ENCODE results near the gene DISP3. TPM values are rescaled to one million over a fixed set of nuclear protein-coding genes. Genes with fewer than 3 reads are reported as not detected.

DISP3 gene
- total RNA-seq, 4 donors from 2014 or later: 0.19 TPM; not detected in 3

- Histone ChIP-seq H3K9me3 (no peaks in the 10 kb centered on the region), H3K4me3 (no peak overlapping the region), H3K36me3 (no peaks in the 10 kb centered on the region), H3K27ac (no peak overlapping the region), H3K27me3 (peaks cover 96% of the 10 kb centered on the region), H3K4me1 (no peaks in the 10 kb centered on the region)
- ATAC-seq: no peak
- TF ChIP-seq POLR2A (IDR thresholded peaks at IDR 0.05) (no peak), POLR2AphosphoS5 (IDR thresholded peaks at IDR 0.05) (no peak), EP300 (IDR thresholded peaks at IDR 0.05) (no peak)
- TF ChIP-seq, protein P1, sequence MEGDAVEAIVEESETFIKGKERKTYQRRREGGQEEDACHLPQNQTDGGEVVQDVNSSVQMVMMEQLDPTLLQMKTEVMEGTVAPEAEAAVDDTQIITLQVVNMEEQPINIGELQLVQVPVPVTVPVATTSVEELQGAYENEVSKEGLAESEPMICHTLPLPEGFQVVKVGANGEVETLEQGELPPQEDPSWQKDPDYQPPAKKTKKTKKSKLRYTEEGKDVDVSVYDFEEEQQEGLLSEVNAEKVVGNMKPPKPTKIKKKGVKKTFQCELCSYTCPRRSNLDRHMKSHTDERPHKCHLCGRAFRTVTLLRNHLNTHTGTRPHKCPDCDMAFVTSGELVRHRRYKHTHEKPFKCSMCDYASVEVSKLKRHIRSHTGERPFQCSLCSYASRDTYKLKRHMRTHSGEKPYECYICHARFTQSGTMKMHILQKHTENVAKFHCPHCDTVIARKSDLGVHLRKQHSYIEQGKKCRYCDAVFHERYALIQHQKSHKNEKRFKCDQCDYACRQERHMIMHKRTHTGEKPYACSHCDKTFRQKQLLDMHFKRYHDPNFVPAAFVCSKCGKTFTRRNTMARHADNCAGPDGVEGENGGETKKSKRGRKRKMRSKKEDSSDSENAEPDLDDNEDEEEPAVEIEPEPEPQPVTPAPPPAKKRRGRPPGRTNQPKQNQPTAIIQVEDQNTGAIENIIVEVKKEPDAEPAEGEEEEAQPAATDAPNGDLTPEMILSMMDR (IDR thresholded peaks at IDR 0.05): no peak
- WGBS, 2 donors (ENCODE audit: low coverage in 1 of 2): 18 to 83% methylated on average over 1 to 4 of the region's 16 CpGs
Observed at GRCh38 chr1:11566042-11566850, 87.3 kb downstream of the DISP3 start.

- Histone ChIP-seq H3K27ac (no peak overlapping the region), H3K9me3 (no peaks in the 10 kb centered on the region), H3K27me3 (peaks cover 100% of the 10 kb centered on the region), H3K36me3 (no peaks in the 10 kb centered on the region), H3K4me3 (no peak overlapping the region), H3K4me1 (no peaks in the 10 kb centered on the region)
- 71 to 79% methylated on average over 8 to 10 of the region's 11 CpGs for WGBS, 2 donors (ENCODE audit: low coverage in 1 of 2)
- ATAC-seq: no peak
- TF ChIP-seq POLR2A (IDR thresholded peaks at IDR 0.05): no peak
- TF ChIP-seq, protein P1 (IDR thresholded peaks at IDR 0.05): no peak
- TF ChIP-seq EP300 (IDR thresholded peaks at IDR 0.05): no peak
- no peak for TF ChIP-seq POLR2AphosphoS5 (IDR thresholded peaks at IDR 0.05)
Observed at GRCh38 chr1:11567244-11568065, 88.5 kb downstream of the DISP3 start.

DNA sequence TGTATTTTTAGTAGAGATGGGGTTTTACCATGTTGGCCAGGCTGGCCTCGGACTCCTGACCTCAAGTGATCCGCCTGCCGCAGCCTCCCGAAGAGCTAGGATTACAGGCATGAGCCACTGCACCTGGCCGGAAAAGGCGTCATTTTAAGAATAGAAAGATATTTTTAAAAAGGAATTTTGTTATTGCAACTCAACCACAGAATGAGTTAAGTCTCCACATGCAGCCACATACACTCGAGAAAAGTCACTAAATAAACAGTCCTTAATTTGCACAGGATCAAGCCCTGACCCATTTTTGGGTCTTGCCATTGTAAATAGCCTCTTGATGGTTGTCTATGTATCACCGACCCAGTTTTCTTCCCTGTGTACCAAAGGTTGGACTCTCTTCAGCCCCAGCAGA lies 89.7 kb downstream of the DISP3 start:
- WGBS, 2 donors (ENCODE audit: low coverage in 1 of 2): 61 to 64% methylated on average over 7 to 8 of the region's 8 CpGs
- peaks cover 95% of the 10 kb centered on the region for H3K27me3 ChIP-seq
- H3K36me3 ChIP-seq: no peaks in the 10 kb centered on the region
- H3K4me1 ChIP-seq: no peaks in the 10 kb centered on the region
- TF ChIP-seq POLR2A (IDR thresholded peaks at IDR 0.05): no peak
- TF ChIP-seq EP300 (IDR thresholded peaks at IDR 0.05): no peak
- TF ChIP-seq, protein P1 (IDR thresholded peaks at IDR 0.05): no peak
- no peak for TF ChIP-seq POLR2AphosphoS5 (IDR thresholded peaks at IDR 0.05)
- no peak overlapping the region for H3K27ac ChIP-seq
- H3K9me3 ChIP-seq: no peaks in the 10 kb centered on the region
- ATAC-seq: no peak
- H3K4me3 ChIP-seq: no peak overlapping the region

DNA sequence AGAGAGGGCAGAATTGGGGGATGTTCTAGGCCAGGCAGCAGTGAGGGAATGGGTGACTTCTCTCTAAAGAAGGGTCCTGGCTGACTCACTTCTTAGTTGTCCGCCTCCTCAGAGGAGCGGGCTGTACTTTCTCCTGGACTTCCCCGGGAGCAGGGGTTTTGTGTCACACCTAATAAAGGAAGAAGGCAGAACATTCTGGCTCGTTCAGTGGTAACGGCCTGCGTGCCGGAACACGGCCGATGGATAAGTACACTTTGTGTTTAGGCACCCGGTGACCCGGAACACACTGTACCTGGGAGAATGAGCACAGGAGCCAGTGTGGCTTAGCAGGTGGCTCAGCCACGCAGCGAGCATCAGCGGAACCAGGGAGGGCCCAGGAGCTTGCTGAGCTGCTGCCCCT lies 90.6 kb downstream of the DISP3 start:
- Histone ChIP-seq H3K27ac (no peak overlapping the region), H3K9me3 (no peaks in the 10 kb centered on the region)
- 70 to 84% methylated on average over 2 to 4 of the region's 14 CpGs for WGBS, 2 donors (ENCODE audit: low coverage in 1 of 2)

More for the DNA sequence above, 90.6 kb downstream of the DISP3 start:
- H3K4me1 ChIP-seq: no peaks in the 10 kb centered on the region
- ATAC-seq: no peak
- TF ChIP-seq EP300 (IDR thresholded peaks at IDR 0.05) (no peak), POLR2AphosphoS5 (IDR thresholded peaks at IDR 0.05) (no peak), POLR2A (IDR thresholded peaks at IDR 0.05) (no peak)
- TF ChIP-seq, protein P1 (IDR thresholded peaks at IDR 0.05): no peak
- peaks cover 95% of the 10 kb centered on the region for H3K27me3 ChIP-seq
- H3K4me3 ChIP-seq: no peak overlapping the region
- no peaks in the 10 kb centered on the region for H3K36me3 ChIP-seq
